T-cell (primary cell): ENCODE results near the gene ATP5MG. TPM values are rescaled to one million over a fixed set of nuclear protein-coding genes. Genes with fewer than 3 reads are reported as not detected.
"Not testable (repeated sequence)": the region's sequence is repeated elsewhere in the genome, so short reads cannot be mapped to it uniquely, and the experiment has no call there.

ENCODE experiments used
- ATAC-seq, 4 experiments: fragments of 200-7000 bp in 3 of 4; fragments of 150-1000 bp in 1 of 4; cut with Tn5 transposase; replicated peaks in 1 of 4; 1 replicate in 3 of 4; 2 replicates in 1 of 4; pipeline ENCODE4 v1.10.0; 2021; ENCODE audit warnings: moderate library complexity in 3 of 4, mild to moderate bottlenecking in 2 of 4, moderate number of reproducible peaks in 1 of 4
- CTCF ChIA-PET, 2 donors: fragments of 300-600 bp; sonication (Branson Sonifier 250); formaldehyde crosslinking; loops; one replicate each; lab custom pipeline; 2022; ENCODE audit warnings: antibody characterized with exemption in 2 of 2; lab: Charles Lee
- POLR2A ChIA-PET, 2 donors: fragments of 300-600 bp; sonication (Branson Sonifier 250); formaldehyde crosslinking; loops; one replicate each; lab custom pipeline; 2022; ENCODE audit warnings: antibody characterized with exemption in 2 of 2; lab: Charles Lee
- DNase-seq, 35 experiments: peaks; one replicate each; pipeline versions ENCODE4 v3.0.0 to v3.0.0-alpha.2; 2013 to 2023
- H3K27ac ChIP-seq: one replicate; pipeline ENCODE4 v1.5.1; 2013; ENCODE audit warnings: low read length
- H3K27me3 ChIP-seq, 2 experiments: replicated peaks in 1 of 2; 1 replicate in 1 of 2; 2 replicates in 1 of 2; pipeline versions ENCODE4 v1.6.1 to v1.7.0; 2013; ENCODE audit warnings: low read length in 1 of 2, mixed read lengths in 1 of 2; ENCODE audit not compliant: control insufficient read depth in 2 of 2, insufficient read depth in 2 of 2; ENCODE audit errors: extremely low read depth in 1 of 2
- H3K36me3 ChIP-seq, 2 donors: 1 replicate in 1 of 2; 2 replicates in 1 of 2; pipeline versions ENCODE4 v1.6.1 to v1.7.0; 2013; ENCODE audit warnings: low read length in 1 of 2; ENCODE audit not compliant: control insufficient read depth in 2 of 2, insufficient read depth in 1 of 2; ENCODE audit errors: extremely low read depth in 1 of 2
- H3K4me1 ChIP-seq, 2 experiments: 1 replicate in 1 of 2; 2 replicates in 1 of 2; pipeline versions ENCODE4 v1.6.1 to v1.7.0; 2013; ENCODE audit warnings: low read length in 2 of 2, mixed read lengths in 1 of 2; ENCODE audit not compliant: insufficient read depth in 2 of 2, control insufficient read depth in 1 of 2; ENCODE audit errors: extremely low read depth in 1 of 2
- H3K4me3 ChIP-seq, 2 donors: 1 replicate in 1 of 2; 2 replicates in 1 of 2; pipeline versions ENCODE4 v1.5.1 to v1.7.0; 2013; ENCODE audit warnings: mild to moderate bottlenecking in 2 of 2, low read length in 1 of 2, moderate library complexity in 1 of 2; ENCODE audit not compliant: control insufficient read depth in 1 of 2; ENCODE audit errors: extremely low read depth in 1 of 2
- H3K9me3 ChIP-seq: 2 replicates; pipeline ENCODE4 v1.7.0; 2013
- H3K27ac Mint-ChIP-seq, 2 donors: one replicate each; pipeline ENCODE4 v1.8.0; 2020 to 2021; ENCODE audit warnings: mild to moderate bottlenecking in 2 of 2, mixed read lengths in 2 of 2
- H3K27me3 Mint-ChIP-seq, 2 donors: one replicate each; pipeline ENCODE4 v1.8.0; 2021 to 2022; ENCODE audit warnings: mixed read lengths in 2 of 2
- H3K36me3 Mint-ChIP-seq: one replicate; pipeline ENCODE4 v1.8.0; 2021; ENCODE audit warnings: mixed read lengths
- H3K4me1 Mint-ChIP-seq, 3 donors: one replicate each; pipeline ENCODE4 v1.8.0; 2020 to 2022; ENCODE audit warnings: mixed read lengths in 3 of 3, mild to moderate bottlenecking in 1 of 3
- H3K4me3 Mint-ChIP-seq, 3 donors: one replicate each; pipeline ENCODE4 v1.8.0; 2020 to 2022; ENCODE audit warnings: mild to moderate bottlenecking in 3 of 3, mixed read lengths in 3 of 3, moderate library complexity in 3 of 3
- H3K9me3 Mint-ChIP-seq, 3 donors: one replicate each; pipeline ENCODE4 v1.8.0; 2020 to 2022; ENCODE audit warnings: mixed read lengths in 3 of 3
- whole genome bisulfite sequencing: methylation state at CpG from one replicate; pipeline ENCODE4 v1.1.5; 2013; ENCODE audit warnings: missing lambda C conversion rate; ENCODE audit not compliant: insufficient coverage; 5-methylcytosine and 5-hydroxymethylcytosine counted together
- total RNA-seq, 35 experiments: library from RNA in 6 of 35; stranded (reverse) in 6 of 35; fragments of 120-200 nt in 1 of 35; gene quantifications; one replicate each; pipeline versions ENCODE4 v1.2.1 to v1.2.4 and lab custom pipeline; 2013 to 2026

Gene ATP5MG
- total RNA-seq, 5 donors from 2014 or later (not counting 1 experiment from before 2014, with no cell fraction given): 140 to 188 (median 172) TPM

GRCh38 chr11:118398791-118399559 is 2.4 kb upstream of the ATP5MG start:
- H3K9me3 ChIP-seq: no peaks in the 10 kb centered on the region
- H3K27me3 ChIP-seq: no peaks in the 10 kb centered on the region
- CTCF ChIA-PET: interaction anchor here in 1 of 2 donors (0.6 to 1.9 kb wide), 3 partner anchors 37 to 213 kb away, joined by 4 to 8 read pairs (median 7); partner anchors contain the start of gene KMT2A
- H3K4me3 ChIP-seq: no peak overlapping the region
- Mint-ChIP-seq H3K4me3 (peak overlapping the region; percentile 96 to 97 (median 97)), H3K36me3 (peaks cover 14% of the 10 kb centered on the region), H3K9me3 (no peaks in the 10 kb centered on the region), H3K4me1 (peaks cover 40 to 69% (median 62%) of the 10 kb centered on the region in 3 donors), H3K27ac (peak overlapping the region; percentile 100), H3K27me3 (no peaks in the 10 kb centered on the region)
- 0% methylated on average over 1 of the region's 3 CpGs for WGBS
- peak overlapping the region; percentile 96 for H3K27ac ChIP-seq
- DNase-seq: peak in 33 of 35 experiments; percentile 25 to 91 (median 62)
- peaks cover 26 to 38% of the 10 kb centered on the region in 2 experiments for H3K4me1 ChIP-seq
- ATAC-seq: peak; percentile 69 to 90 (median 73)
- POLR2A ChIA-PET: interaction anchor here in 1 of 2 donors (0.6 to 2.4 kb wide), 4 partner anchors 36 to 865 kb away, joined by 3 to 5 read pairs (median 4); partner anchors contain the start of gene KMT2A
- peaks cover 3 to 29% of the 10 kb centered on the region in 2 donors for H3K36me3 ChIP-seq

- peak overlapping the region; percentile 94 to 97 for H3K4me3 ChIP-seq
- CTCF ChIA-PET: interaction anchor here (0.5 to 1.3 kb wide), 2 partner anchors 90 to 587 kb away, joined by 3 read pairs; no protein-coding TSS in a partner anchor
- peak overlapping the region; percentile 96 for H3K27ac ChIP-seq
- peak overlapping the region; percentile 100 for H3K27ac Mint-ChIP-seq
- ATAC-seq: peak in 1 of 4 experiments; percentile 2
- peak overlapping the region; percentile 96 to 97 (median 97) for H3K4me3 Mint-ChIP-seq
- WGBS: 0% methylated on average over 14 of the region's 22 CpGs
- H3K36me3 Mint-ChIP-seq: peaks cover 9% of the 10 kb centered on the region
- H3K4me1 Mint-ChIP-seq: peaks cover 61 to 81% (median 76%) of the 10 kb centered on the region in 3 donors
- H3K9me3 Mint-ChIP-seq: no peaks in the 10 kb centered on the region
- DNase-seq: no peak
- no peaks in the 10 kb centered on the region for H3K9me3 ChIP-seq
- POLR2A ChIA-PET: interaction anchor here (0.6 to 1.3 kb wide), 8 partner anchors 10 to 1403 kb away, joined by 3 to 13 read pairs (median 4); partner anchors contain the start of genes KMT2A (in 2 of the 2) and CD3D (in 1 of the 2)
- H3K4me1 ChIP-seq: peaks cover 32 to 33% of the 10 kb centered on the region in 2 experiments
- H3K36me3 ChIP-seq: peaks cover 16 to 24% of the 10 kb centered on the region in 2 donors
- no peaks in the 10 kb centered on the region for H3K27me3 ChIP-seq
- H3K27me3 Mint-ChIP-seq: no peaks in the 10 kb centered on the region
Observed at GRCh38 chr11:118401880-118402590, 629 bp downstream of the ATP5MG start.

GRCh38 chr11:118402594-118402993 is 1.2 kb downstream of the ATP5MG start:
- POLR2A ChIA-PET: interaction anchor here (0.6 to 1.3 kb wide), 7 partner anchors 11 to 1404 kb away, joined by 3 to 13 read pairs (median 6); partner anchors contain the start of genes CD3D (in 1 of the 2) and KMT2A (in 1 of the 2)
- not testable (repeated sequence) for DNase-seq, H3K27me3 Mint-ChIP-seq, H3K9me3 ChIP-seq, H3K27ac ChIP-seq, H3K9me3 Mint-ChIP-seq, H3K27me3 ChIP-seq, ATAC-seq
- Mint-ChIP-seq H3K4me1 (peaks cover 61 to 77% (median 74%) of the 10 kb centered on the region in 3 donors), H3K27ac (peak overlapping the region; percentile 79 to 100), H3K36me3 (peaks cover 12% of the 10 kb centered on the region), H3K4me3 (peak overlapping the region; percentile 96 to 97 (median 97))
- Histone ChIP-seq H3K36me3 (peaks cover 16 to 30% of the 10 kb centered on the region in 2 donors), H3K4me3 (peak overlapping the region in 1 of 2 donors; percentile 94), H3K4me1 (peaks cover 32 to 33% of the 10 kb centered on the region in 2 experiments)
- WGBS: 87% methylated on average over 3 of the region's 7 CpGs
- CTCF ChIA-PET: interaction anchor here (0.5 to 1.3 kb wide), 4 partner anchors 25 to 587 kb away, joined by 3 to 9 read pairs (median 3); no protein-coding TSS in a partner anchor

GRCh38 chr11:118406599-118407166 is 5.3 kb downstream of the ATP5MG start:
- H3K4me3 ChIP-seq: no peak overlapping the region
- Mint-ChIP-seq H3K4me1 (peaks cover 47 to 64% (median 59%) of the 10 kb centered on the region in 3 donors), H3K4me3 (no peak overlapping the region), H3K9me3 (no peaks in the 10 kb centered on the region), H3K27ac (peak overlapping the region; percentile 28 to 57), H3K27me3 (no peaks in the 10 kb centered on the region), H3K36me3 (peaks cover 32% of the 10 kb centered on the region)
- WGBS: 94% methylated on average over 7 of the region's 7 CpGs
- ChIA-PET CTCF (no interaction called here), POLR2A (interaction anchor here (0.5 to 0.6 kb wide), 2 partner anchors 58 to 362 kb away, joined by 3 to 5 read pairs; no protein-coding TSS in a partner anchor)
- peaks cover 13 to 52% of the 10 kb centered on the region in 2 donors for H3K36me3 ChIP-seq
- H3K4me1 ChIP-seq: peaks cover 16 to 21% of the 10 kb centered on the region in 2 experiments
- no peaks in the 10 kb centered on the region for H3K9me3 ChIP-seq
- no peaks in the 10 kb centered on the region for H3K27me3 ChIP-seq
- ATAC-seq (no peak), DNase-seq (no peak)
- no peak overlapping the region for H3K27ac ChIP-seq

GRCh38 chr11:118410055-118410745 is 8.8 kb downstream of the ATP5MG start:
- Histone ChIP-seq H3K27me3 (no peaks in the 10 kb centered on the region), H3K4me1 (peaks cover 0 to 3% of the 10 kb centered on the region in 2 experiments), H3K4me3 (no peak overlapping the region), H3K27ac (no peak overlapping the region), H3K36me3 (peaks cover 15 to 44% of the 10 kb centered on the region in 2 donors), H3K9me3 (no peaks in the 10 kb centered on the region)
- ATAC-seq (no peak), DNase-seq (no peak)
- peaks cover 22 to 34% (median 30%) of the 10 kb centered on the region in 3 donors for H3K4me1 Mint-ChIP-seq
- H3K27ac Mint-ChIP-seq: peak overlapping the region in 1 of 2 donors; percentile 44
- peaks cover 32% of the 10 kb centered on the region for H3K36me3 Mint-ChIP-seq
- H3K9me3 Mint-ChIP-seq: no peaks in the 10 kb centered on the region
- no CpG with 5 or more reads among the region's 7 CpGs for WGBS
- H3K27me3 Mint-ChIP-seq: no peaks in the 10 kb centered on the region
- H3K4me3 Mint-ChIP-seq: no peak overlapping the region
- POLR2A ChIA-PET: interaction anchor here (0.6 to 1.2 kb wide), 5 partner anchors 21 to 658 kb away, joined by 4 to 11 read pairs (median 6); partner anchors contain the start of gene VPS11 (in 1 of the 2)
- CTCF ChIA-PET: interaction anchor here (0.6 to 1.5 kb wide), 2 partner anchors 78 to 273 kb away, joined by 4 to 6 read pairs; no protein-coding TSS in a partner anchor
